Skeletal muscle tissue (tissue), 4 donors: ENCODE data around the gene RBP5. TPM values are rescaled to one million over a fixed set of nuclear protein-coding genes. Genes with fewer than 3 reads are reported as not detected.

Experiments used
- H3K27ac ChIP-seq: one replicate; pipeline ENCODE4 v1.7.0; 2013; ENCODE audit warnings: mild to moderate bottlenecking, low read depth, low read length, inconsistent platforms
- H3K27me3 ChIP-seq, 3 donors: one replicate each; pipeline ENCODE4 v1.7.0; 2013; ENCODE audit warnings: low read length in 3 of 3; ENCODE audit not compliant: control insufficient read depth in 3 of 3, insufficient read depth in 3 of 3
- H3K36me3 ChIP-seq, 3 donors: one replicate each; pipeline ENCODE4 v1.7.0; 2013; ENCODE audit warnings: low read length in 3 of 3; ENCODE audit not compliant: control insufficient read depth in 3 of 3, insufficient read depth in 3 of 3
- H3K4me1 ChIP-seq, 3 donors: one replicate each; pipeline ENCODE4 v1.7.0; 2013; ENCODE audit warnings: low read length in 3 of 3, mild to moderate bottlenecking in 3 of 3; ENCODE audit not compliant: control insufficient read depth in 3 of 3, insufficient read depth in 3 of 3
- H3K4me3 ChIP-seq, 3 donors: one replicate each; pipeline ENCODE4 v1.7.0; 2013; ENCODE audit warnings: low read length in 3 of 3
- H3K9ac ChIP-seq, 3 donors: one replicate each; pipeline ENCODE4 v1.7.0; 2013; ENCODE audit warnings: low read length in 3 of 3, mild to moderate bottlenecking in 3 of 3, moderate library complexity in 2 of 3, low read depth in 1 of 3
- H3K9me3 ChIP-seq, 3 donors: one replicate each; pipeline ENCODE4 v1.7.0; 2013; ENCODE audit warnings: low read length in 3 of 3; ENCODE audit not compliant: control insufficient read depth in 3 of 3
- total RNA-seq: library from RNA; depleted of rRNA; stranded (reverse); fragments of >200 nt; gene quantifications from one replicate; pipeline ENCODE4 v1.2.3, GENCODE V29; 2014
- donor health status: Osteomylitis.

The RBP5 gene
- total RNA-seq, 1 donor from 2014 or later: not detected

GRCh38 chr12:7096979-7097378, 31.7 kb downstream of the RBP5 start:
- no peak overlapping the region for H3K27ac ChIP-seq
- no peaks in the 10 kb centered on the region for H3K27me3 ChIP-seq
- H3K9ac ChIP-seq: peak overlapping the region; percentile 27 to 64 (median 43)
- peaks cover 12 to 28% (median 24%) of the 10 kb centered on the region in 3 donors for H3K4me1 ChIP-seq
- no peaks in the 10 kb centered on the region for H3K9me3 ChIP-seq
- H3K4me3 ChIP-seq: peak overlapping the region; percentile 58 to 63 (median 60)
- H3K36me3 ChIP-seq: peaks cover 5 to 8% (median 6%) of the 10 kb centered on the region in 3 donors

- H3K27ac ChIP-seq: no peak overlapping the region
- no peaks in the 10 kb centered on the region for H3K27me3 ChIP-seq
- H3K4me1 ChIP-seq: peaks cover 18 to 35% (median 27%) of the 10 kb centered on the region in 3 donors
- H3K36me3 ChIP-seq: peaks cover 5 to 7% (median 6%) of the 10 kb centered on the region in 3 donors
- H3K4me3 ChIP-seq: peak overlapping the region in 2 of 3 donors; percentile 58 to 63
- peak overlapping the region in 2 of 3 donors; percentile 27 to 64 for H3K9ac ChIP-seq
- no peaks in the 10 kb centered on the region for H3K9me3 ChIP-seq
Measured at GRCh38 chr12:7096006-7096932, 32.4 kb downstream of the RBP5 start.

- H3K4me1 ChIP-seq: peaks cover 24 to 54% (median 30%) of the 10 kb centered on the region in 3 donors
- H3K9ac ChIP-seq: no peak overlapping the region
Measured at GRCh38 chr12:7093892-7094291, 34.8 kb downstream of the RBP5 start.

GRCh38 chr12:7093486-7093885, 35.2 kb downstream of the RBP5 start:
- peaks cover 24 to 54% (median 30%) of the 10 kb centered on the region in 3 donors for H3K4me1 ChIP-seq
- no peaks in the 10 kb centered on the region for H3K9me3 ChIP-seq
- peaks cover 5 to 6% (median 6%) of the 10 kb centered on the region in 3 donors for H3K36me3 ChIP-seq
- no peak overlapping the region for H3K9ac ChIP-seq
- H3K27me3 ChIP-seq: no peaks in the 10 kb centered on the region
- H3K27ac ChIP-seq: peak overlapping the region; percentile 82
- H3K4me3 ChIP-seq: no peak overlapping the region

More at GRCh38 chr12:7093892-7094291, 34.8 kb downstream of the RBP5 start:
- no peaks in the 10 kb centered on the region for H3K9me3 ChIP-seq
- H3K27ac ChIP-seq: no peak overlapping the region
- peaks cover 5 to 6% (median 6%) of the 10 kb centered on the region in 3 donors for H3K36me3 ChIP-seq
- no peak overlapping the region for H3K4me3 ChIP-seq
- no peaks in the 10 kb centered on the region for H3K27me3 ChIP-seq

DNA sequence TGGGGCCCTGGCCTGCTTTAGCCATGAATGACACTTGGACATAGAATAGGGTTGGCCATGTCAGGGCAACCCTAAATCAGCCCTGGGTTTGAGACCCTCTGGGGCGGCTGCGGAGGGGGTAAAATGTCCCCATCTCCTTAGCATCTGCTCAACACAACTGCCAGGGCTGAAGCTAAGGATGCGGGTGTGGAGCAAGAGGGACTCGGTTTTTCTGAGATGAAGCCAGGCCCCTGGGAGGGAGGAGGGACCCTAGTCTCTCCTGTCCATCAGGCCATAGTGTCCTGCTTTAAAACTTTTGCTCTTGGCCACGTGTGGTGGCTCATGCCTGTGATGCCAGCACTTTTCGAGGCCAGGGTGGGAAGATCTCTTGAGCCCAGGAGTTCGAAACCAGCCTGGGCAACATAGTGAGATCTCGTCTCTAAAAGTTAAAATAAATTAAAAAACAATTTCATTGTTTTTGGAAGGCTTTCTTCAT, 35.7 kb downstream of the RBP5 start:
- Histone ChIP-seq H3K4me1 (peaks cover 24 to 54% (median 30%) of the 10 kb centered on the region in 3 donors), H3K9me3 (no peaks in the 10 kb centered on the region), H3K9ac (peak overlapping the region; percentile 77 to 85 (median 79)), H3K27ac (peak overlapping the region; percentile 82), H3K27me3 (no peaks in the 10 kb centered on the region), H3K36me3 (peaks cover 5 to 10% (median 6%) of the 10 kb centered on the region in 3 donors), H3K4me3 (no peak overlapping the region)

- no peaks in the 10 kb centered on the region for H3K9me3 ChIP-seq
- peak within 1 kb of the TSS; percentile 64 to 88 (median 82) for H3K4me3 ChIP-seq
- peak within 1 kb of the TSS; percentile 77 to 85 (median 79) for H3K9ac ChIP-seq
- peaks cover 6 to 10% (median 10%) of the 10 kb centered on the region in 3 donors for H3K36me3 ChIP-seq
- peak within 1 kb of the TSS; percentile 82 for H3K27ac ChIP-seq
- no peaks in the 10 kb centered on the region for H3K27me3 ChIP-seq
- H3K4me1 ChIP-seq: peaks cover 24 to 50% (median 27%) of the 10 kb centered on the region in 3 donors
Measured at GRCh38 chr12:7092229-7092985, 36.3 kb downstream of the RBP5 start, which contains the start of gene C1R. C1R (minus strand) TSS chr12:7092445; CDS start chr12:7092388, 57 bp downstream.

- H3K27me3 ChIP-seq: no peaks in the 10 kb centered on the region
- H3K9ac ChIP-seq: peak overlapping the region; percentile 77 to 85 (median 79)
- no peaks in the 10 kb centered on the region for H3K9me3 ChIP-seq
- peaks cover 6 to 11% (median 10%) of the 10 kb centered on the region in 3 donors for H3K36me3 ChIP-seq
- peaks cover 22 to 43% (median 24%) of the 10 kb centered on the region in 3 donors for H3K4me1 ChIP-seq
- H3K4me3 ChIP-seq: peak overlapping the region; percentile 64 to 88 (median 82)
- peak overlapping the region; percentile 82 for H3K27ac ChIP-seq
Measured at GRCh38 chr12:7091660-7092228, 36.9 kb downstream of the RBP5 start.

DNA sequence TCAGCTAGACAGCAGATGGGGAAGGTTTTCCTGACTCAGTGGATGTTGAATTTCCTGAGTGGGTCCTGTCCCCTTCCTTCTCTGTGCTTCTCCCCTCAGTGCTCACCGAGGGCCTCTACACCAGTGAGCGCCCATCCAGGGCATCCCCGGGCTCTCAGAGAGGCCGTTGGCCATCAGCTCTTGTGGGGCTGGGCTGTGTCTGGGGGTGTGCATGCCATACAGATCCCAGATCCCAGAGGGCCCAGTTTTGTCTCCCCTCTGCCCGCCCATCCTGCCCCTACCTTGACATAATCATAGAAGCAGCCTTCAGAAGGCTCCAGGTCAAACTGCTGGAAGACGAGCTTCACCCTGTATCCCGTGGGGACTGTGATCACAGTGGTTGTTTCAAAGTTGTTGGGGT, 37.5 kb downstream of the RBP5 start:
- Histone ChIP-seq H3K9me3 (no peaks in the 10 kb centered on the region), H3K4me3 (peak overlapping the region; percentile 64 to 88 (median 82)), H3K36me3 (peaks cover 6 to 11% (median 10%) of the 10 kb centered on the region in 3 donors), H3K27ac (peak overlapping the region; percentile 82), H3K9ac (peak overlapping the region; percentile 45 to 79 (median 77)), H3K27me3 (no peaks in the 10 kb centered on the region), H3K4me1 (peaks cover 20 to 39% (median 24%) of the 10 kb centered on the region in 3 donors)
